PC-3 (cell line): ENCODE data around the gene WFDC5. TPM values are rescaled to one million over a fixed set of nuclear protein-coding genes. Genes with fewer than 3 reads are reported as not detected.

Source experiments
- ATAC-seq: fragments of 200-7000 bp; cut with Tn5 transposase; 2 replicates; pipeline ENCODE4 v1.9.1; 2020; ENCODE audit warnings: mild to moderate bottlenecking, moderate library complexity
- BruUV-seq: library from RNA; stranded (reverse); fragments of 400-500 nt; replicated peaks from 2 replicates; lab custom pipeline; 2021; lab: Mats Ljungman, UMichigan
- CTCF ChIA-PET: fragments of 300-600 bp; sonication (Branson Sonifier 250); formaldehyde crosslinking; loops from one replicate; lab custom pipeline; 2022; ENCODE audit warnings: antibody characterized with exemption; lab: Charles Lee
- POLR2A ChIA-PET: fragments of 300-600 bp; sonication (Branson Sonifier 250); formaldehyde crosslinking; loops from one replicate; lab custom pipeline; 2022; ENCODE audit warnings: antibody characterized with exemption; ENCODE audit not compliant: unreplicated experiment; lab: Charles Lee
- DNase-seq: peaks from one replicate; pipeline ENCODE4 v3.0.0-alpha.2; 2015
- H2AFZ ChIP-seq: fragments of 300-600 bp; sonication (generic); 2 replicates; pipeline ENCODE4 v1.6.0; 2016; ENCODE audit warnings: antibody characterized with exemption, low read length
- H3F3A ChIP-seq: fragments of 300-600 bp; sonication (generic); one replicate; pipeline ENCODE4 v1.6.0; 2017; ENCODE audit warnings: antibody characterized with exemption, low read length, control low read depth, mild to moderate bottlenecking; ENCODE audit not compliant: unreplicated experiment
- H3K27ac ChIP-seq: fragments of 300-600 bp; sonication (generic); 2 replicates; pipeline ENCODE4 v1.5.1; 2016; ENCODE audit warnings: mild to moderate bottlenecking, low read length
- H3K27me3 ChIP-seq: fragments of 300-600 bp; sonication (generic); 2 replicates; pipeline ENCODE4 v1.6.1; 2016; ENCODE audit warnings: low read length, mixed read lengths
- H3K36me3 ChIP-seq: fragments of 300-600 bp; sonication (generic); 2 replicates; pipeline ENCODE4 v1.6.1; 2016; ENCODE audit warnings: low read depth, mixed run types, low read length, mixed read lengths
- H3K4me1 ChIP-seq: fragments of 300-600 bp; sonication (generic); 2 replicates; pipeline ENCODE4 v1.5.1; 2016; ENCODE audit warnings: low read length; ENCODE audit not compliant: insufficient read depth
- H3K4me2 ChIP-seq: fragments of 300-600 bp; sonication (generic); 2 replicates; pipeline ENCODE4 v1.6.0; 2016; ENCODE audit warnings: low read length
- H3K4me3 ChIP-seq: fragments of 300-600 bp; sonication (generic); 2 replicates; pipeline ENCODE4 v1.5.1; 2016; ENCODE audit warnings: mild to moderate bottlenecking, low read length, mixed read lengths
- H3K79me2 ChIP-seq: fragments of 300-600 bp; sonication (generic); 2 replicates; pipeline ENCODE4 v1.6.1; 2017; ENCODE audit warnings: low read length, mixed read lengths
- H3K9ac ChIP-seq: fragments of 300-600 bp; sonication (generic); 2 replicates; pipeline ENCODE4 v1.6.0; 2016; ENCODE audit warnings: mild to moderate bottlenecking, low read length
- H3K9me2 ChIP-seq: fragments of 300-600 bp; sonication (generic); replicated peaks from 2 replicates; pipeline ENCODE4 v1.6.1; 2016; ENCODE audit warnings: mixed run types, low read length, mixed read lengths
- H3K9me3 ChIP-seq: fragments of 300-600 bp; sonication (generic); 2 replicates; pipeline ENCODE4 v1.6.1; 2016; ENCODE audit warnings: low read length, mixed read lengths
- H4K20me1 ChIP-seq: fragments of 300-600 bp; sonication (generic); 2 replicates; pipeline ENCODE4 v1.6.1; 2016; ENCODE audit warnings: low read length, mixed read lengths
- CTCF ChIP-seq: fragments of 300-600 bp; sonication (generic); conservative IDR thresholded peaks from 2 replicates; pipeline ENCODE4 v1.5.1; 2017; ENCODE audit warnings: antibody characterized with exemption, low read depth, mild to moderate bottlenecking, low read length
- EZH2 ChIP-seq: fragments of 300-600 bp; sonication (generic); IDR thresholded peaks from one replicate; pipeline ENCODE4 v1.6.1; 2017; ENCODE audit warnings: antibody characterized with exemption, mild to moderate bottlenecking, low read length; ENCODE audit not compliant: unreplicated experiment
- EZH2phosphoT487 ChIP-seq: fragments of 300-600 bp; sonication (generic); IDR thresholded peaks from 2 replicates; pipeline ENCODE4 v1.6.1; 2018; ENCODE audit warnings: mild to moderate bottlenecking, antibody characterized with exemption, low read length, borderline replicate concordance
- intact Hi-C: fragments of 100-400 bp; cut with micrococcal nuclease; formaldehyde crosslinking; loops from 2 replicates; pipeline ENCODE4 v1.9.0; 2023
- total RNA-seq: library from RNA; depleted of rRNA; stranded (reverse); fragments of >200 nt; gene quantifications from 2 replicates; pipeline ENCODE4 v1.2.3, GENCODE V29; 2014

Gene WFDC5
- total RNA-seq, 1 experiment from 2014 or later: not detected

- Histone ChIP-seq H3K9me2 (no peaks in the 10 kb centered on the region), H3K27me3 (no peaks in the 10 kb centered on the region), H3K4me3 (no peak overlapping the region), H3K9ac (no peak overlapping the region), H2AFZ (no peak overlapping the region), H3F3A (no peaks in the 10 kb centered on the region), H3K27ac (no peak overlapping the region), H3K36me3 (no peaks in the 10 kb centered on the region), H4K20me1 (no peaks in the 10 kb centered on the region), H3K4me1 (peaks cover 15% of the 10 kb centered on the region), H3K9me3 (no peaks in the 10 kb centered on the region), H3K79me2 (no peaks in the 10 kb centered on the region), H3K4me2 (no peak overlapping the region)
- ChIA-PET POLR2A (no interaction called here), CTCF (no interaction called here)
- no TSS peak for BruUV-seq
- intact Hi-C loops: no loop called here
- ATAC-seq (no peak), DNase-seq (no peak)
- TF ChIP-seq CTCF: no peak
- TF ChIP-seq EZH2phosphoT487: no peak
- TF ChIP-seq EZH2: no peak
Observed at GRCh38 chr20:45153752-45154151, 38.8 kb upstream of the WFDC5 start.

- H3K27ac ChIP-seq: no peak overlapping the region
Observed at GRCh38 chr20:45153147-45153546, 38.2 kb upstream of the WFDC5 start.

More at GRCh38 chr20:45153147-45153546, 38.2 kb upstream of the WFDC5 start:
- no peaks in the 10 kb centered on the region for H3F3A ChIP-seq
- no peaks in the 10 kb centered on the region for H3K79me2 ChIP-seq
- no peaks in the 10 kb centered on the region for H3K27me3 ChIP-seq
- no peaks in the 10 kb centered on the region for H3K9me3 ChIP-seq
- H3K9ac ChIP-seq: no peak overlapping the region
- ChIA-PET CTCF (no interaction called here), POLR2A (no interaction called here)
- TF ChIP-seq EZH2 (no peak), EZH2phosphoT487 (no peak), CTCF (no peak)
- no peak for ATAC-seq
- no peak overlapping the region for H3K4me3 ChIP-seq
- H3K9me2 ChIP-seq: no peaks in the 10 kb centered on the region
- H2AFZ ChIP-seq: no peak overlapping the region
- no peaks in the 10 kb centered on the region for H3K36me3 ChIP-seq
- intact Hi-C loops: no loop called here
- no peak overlapping the region for H3K4me2 ChIP-seq
- no peaks in the 10 kb centered on the region for H4K20me1 ChIP-seq
- no TSS peak for BruUV-seq
- DNase-seq: no peak
- peaks cover 9% of the 10 kb centered on the region for H3K4me1 ChIP-seq
